WTC11 (cell line): ENCODE data around the gene DNAJC7. TPM values are rescaled to one million over a fixed set of nuclear protein-coding genes. Genes with fewer than 3 reads are reported as not detected.

Experiments
- ATAC-seq: fragments of 200-7000 bp; cut with Tn5 transposase; 2 replicates; pipeline ENCODE4 v1.10.0; 2021; ENCODE audit warnings: mild to moderate bottlenecking, moderate library complexity
- CTCF ChIA-PET: fragments of 300-600 bp; sonication (Branson Sonifier 250); formaldehyde crosslinking; loops from one replicate; lab custom pipeline; 2021; ENCODE audit warnings: antibody characterized with exemption; lab: Charles Lee
- POLR2A ChIA-PET: fragments of 350-600 bp; sonication (Branson Sonifier 250); formaldehyde crosslinking; loops from one replicate; lab custom pipeline; 2021; ENCODE audit warnings: antibody characterized with exemption; lab: Charles Lee
- DNase-seq: peaks from one replicate; pipeline ENCODE4 v3.0.0; 2021; ENCODE audit warnings: low spot score
- H3K27ac Mint-ChIP-seq: 2 replicates; pipeline ENCODE4 v1.8.0; 2021; ENCODE audit warnings: mixed read lengths
- H3K27me3 Mint-ChIP-seq: 2 replicates; pipeline ENCODE4 v1.8.0; 2021; ENCODE audit warnings: low read depth, mild to moderate bottlenecking, moderate library complexity, mixed read lengths
- H3K36me3 Mint-ChIP-seq: 2 replicates; pipeline ENCODE4 v1.8.0; 2021; ENCODE audit warnings: mixed read lengths
- H3K4me1 Mint-ChIP-seq: 2 replicates; pipeline ENCODE4 v1.8.0; 2022; ENCODE audit warnings: mixed read lengths
- H3K4me3 Mint-ChIP-seq: 2 replicates; pipeline ENCODE4 v1.8.0; 2021; ENCODE audit warnings: mild to moderate bottlenecking, moderate library complexity, mixed read lengths
- H3K9me3 Mint-ChIP-seq: 2 replicates; pipeline ENCODE4 v1.8.0; 2021; ENCODE audit warnings: mixed read lengths
- CREM ChIP-seq: sonication (generic); formaldehyde crosslinking; IDR thresholded peaks from 2 replicates; pipeline ENCODE4 v1.8.1; 2022; ENCODE audit warnings: mild to moderate bottlenecking, missing genetic modification reagents, moderate library complexity
- ELF4 ChIP-seq: sonication (generic); formaldehyde crosslinking; IDR thresholded peaks from 2 replicates; pipeline ENCODE4 v1.8.1; 2022; ENCODE audit warnings: low read depth, mild to moderate bottlenecking, moderate library complexity, missing genetic modification reagents
- HMGA2 ChIP-seq: fragments of 250-450 bp; sonication (Bioruptor Pico); IDR thresholded peaks from 2 replicates; pipeline ENCODE4 v1.4.0; 2021; ENCODE audit warnings: mild to moderate bottlenecking, moderate library complexity
- KAT7 ChIP-seq: sonication (generic); formaldehyde crosslinking; IDR thresholded peaks from 2 replicates; pipeline ENCODE4 v1.8.1; 2023; ENCODE audit warnings: missing genetic modification reagents, mild to moderate bottlenecking, borderline replicate concordance
- MYBL2 ChIP-seq: sonication (generic); formaldehyde crosslinking; IDR thresholded peaks from 2 replicates; pipeline ENCODE4 v1.8.1; 2023; ENCODE audit warnings: mild to moderate bottlenecking, moderate library complexity, missing genetic modification reagents
- NFATC4 ChIP-seq: fragments of 250-450 bp; sonication (Bioruptor Pico); IDR thresholded peaks from 2 replicates; pipeline ENCODE4 v1.9.0; 2021; ENCODE audit warnings: mild to moderate bottlenecking
- NR2C2 ChIP-seq: sonication (generic); formaldehyde crosslinking; IDR thresholded peaks from 2 replicates; pipeline ENCODE4 v1.8.0; 2022; ENCODE audit warnings: mild to moderate bottlenecking, missing genetic modification reagents
- NR3C1 ChIP-seq: sonication (generic); formaldehyde crosslinking; conservative IDR thresholded peaks from 2 replicates; pipeline ENCODE4 v1.8.1; 2023; ENCODE audit warnings: low read depth, mild to moderate bottlenecking, missing genetic modification reagents
- total RNA-seq: library from RNA; stranded (reverse); gene quantifications from 3 replicates; pipeline ENCODE4 v1.2.3, GENCODE V29; 2021
- TF ChIP-seq, protein P1 (sequence below): sonication (generic); formaldehyde crosslinking; IDR thresholded peaks from 2 replicates; pipeline ENCODE4 v1.8.1; 2022; ENCODE audit warnings: low read depth, missing genetic modification reagents, borderline replicate concordance
- TF ChIP-seq, protein P2 (sequence below): fragments of 250-450 bp; sonication (Bioruptor Pico); IDR thresholded peaks from 2 replicates; pipeline ENCODE4 v1.9.0; 2021; ENCODE audit warnings: mild to moderate bottlenecking, borderline replicate concordance
- TF ChIP-seq, protein P3 (sequence below): sonication (generic); formaldehyde crosslinking; IDR thresholded peaks from 2 replicates; pipeline ENCODE4 v1.8.0; 2022; ENCODE audit warnings: mild to moderate bottlenecking, missing genetic modification reagents
- TF ChIP-seq, protein P4 (sequence below): sonication (generic); formaldehyde crosslinking; IDR thresholded peaks from 2 replicates; pipeline ENCODE4 v1.8.0; 2022; ENCODE audit warnings: missing genetic modification reagents
- TF ChIP-seq, protein P5 (sequence below): fragments of 250-450 bp; sonication (Bioruptor Pico); IDR thresholded peaks from 2 replicates; pipeline ENCODE4 v1.9.0; 2021; ENCODE audit warnings: moderate library complexity, mild to moderate bottlenecking, inconsistent platforms, borderline replicate concordance

DNAJC7 gene
- total RNA-seq, 1 experiment from 2014 or later = 140 TPM

DNA sequence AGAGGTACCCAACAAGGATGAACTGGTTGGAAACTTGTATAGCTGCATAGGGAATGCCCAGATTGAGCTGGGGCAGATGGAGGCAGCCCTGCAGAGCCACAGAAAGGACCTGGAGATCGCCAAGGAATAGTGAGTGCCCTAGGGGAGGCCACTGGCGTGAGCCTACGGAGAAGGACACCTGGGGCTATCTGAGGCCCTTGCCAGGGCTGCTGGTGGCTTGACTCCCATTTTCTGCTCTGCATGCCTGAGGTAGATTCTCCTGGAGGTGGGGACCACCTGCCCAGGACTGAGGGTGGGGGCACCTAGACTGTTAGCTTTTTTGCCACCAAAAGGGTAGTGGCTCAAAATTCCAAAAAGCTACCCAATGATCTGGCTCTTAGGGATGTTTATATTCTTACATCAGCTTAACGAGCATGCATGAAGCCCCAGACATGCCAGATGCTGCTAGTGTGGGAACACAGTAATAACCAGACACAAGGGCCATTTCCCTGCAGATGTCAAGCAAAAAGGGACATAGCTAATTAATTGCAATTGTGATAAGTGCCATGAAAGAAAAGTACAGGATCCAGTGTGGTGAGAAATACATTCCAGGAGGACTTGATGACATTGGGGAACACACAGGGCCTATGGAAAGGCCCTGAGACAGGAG, 78.1 kb downstream of the DNAJC7 start:
- no peaks in the 10 kb centered on the region for H3K27me3 Mint-ChIP-seq
- ATAC-seq (no peak), DNase-seq (no peak)
- H3K27ac Mint-ChIP-seq = no peak overlapping the region
- POLR2A ChIA-PET = no interaction called here
- H3K4me3 Mint-ChIP-seq = no peak overlapping the region
- CTCF ChIA-PET = interaction anchor here (0.7 to 1.1 kb wide), 2 partner anchors 9 to 20 kb away, joined by 3 read pairs; partner anchors contain the start of gene ODAD4
- no peaks in the 10 kb centered on the region for H3K9me3 Mint-ChIP-seq
- H3K36me3 Mint-ChIP-seq = no peaks in the 10 kb centered on the region
- TF ChIP-seq, protein P1, sequence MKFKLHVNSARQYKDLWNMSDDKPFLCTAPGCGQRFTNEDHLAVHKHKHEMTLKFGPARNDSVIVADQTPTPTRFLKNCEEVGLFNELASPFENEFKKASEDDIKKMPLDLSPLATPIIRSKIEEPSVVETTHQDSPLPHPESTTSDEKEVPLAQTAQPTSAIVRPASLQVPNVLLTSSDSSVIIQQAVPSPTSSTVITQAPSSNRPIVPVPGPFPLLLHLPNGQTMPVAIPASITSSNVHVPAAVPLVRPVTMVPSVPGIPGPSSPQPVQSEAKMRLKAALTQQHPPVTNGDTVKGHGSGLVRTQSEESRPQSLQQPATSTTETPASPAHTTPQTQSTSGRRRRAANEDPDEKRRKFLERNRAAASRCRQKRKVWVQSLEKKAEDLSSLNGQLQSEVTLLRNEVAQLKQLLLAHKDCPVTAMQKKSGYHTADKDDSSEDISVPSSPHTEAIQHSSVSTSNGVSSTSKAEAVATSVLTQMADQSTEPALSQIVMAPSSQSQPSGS (CRISPR knock-in tag) = no peak
- TF ChIP-seq, protein P2, sequence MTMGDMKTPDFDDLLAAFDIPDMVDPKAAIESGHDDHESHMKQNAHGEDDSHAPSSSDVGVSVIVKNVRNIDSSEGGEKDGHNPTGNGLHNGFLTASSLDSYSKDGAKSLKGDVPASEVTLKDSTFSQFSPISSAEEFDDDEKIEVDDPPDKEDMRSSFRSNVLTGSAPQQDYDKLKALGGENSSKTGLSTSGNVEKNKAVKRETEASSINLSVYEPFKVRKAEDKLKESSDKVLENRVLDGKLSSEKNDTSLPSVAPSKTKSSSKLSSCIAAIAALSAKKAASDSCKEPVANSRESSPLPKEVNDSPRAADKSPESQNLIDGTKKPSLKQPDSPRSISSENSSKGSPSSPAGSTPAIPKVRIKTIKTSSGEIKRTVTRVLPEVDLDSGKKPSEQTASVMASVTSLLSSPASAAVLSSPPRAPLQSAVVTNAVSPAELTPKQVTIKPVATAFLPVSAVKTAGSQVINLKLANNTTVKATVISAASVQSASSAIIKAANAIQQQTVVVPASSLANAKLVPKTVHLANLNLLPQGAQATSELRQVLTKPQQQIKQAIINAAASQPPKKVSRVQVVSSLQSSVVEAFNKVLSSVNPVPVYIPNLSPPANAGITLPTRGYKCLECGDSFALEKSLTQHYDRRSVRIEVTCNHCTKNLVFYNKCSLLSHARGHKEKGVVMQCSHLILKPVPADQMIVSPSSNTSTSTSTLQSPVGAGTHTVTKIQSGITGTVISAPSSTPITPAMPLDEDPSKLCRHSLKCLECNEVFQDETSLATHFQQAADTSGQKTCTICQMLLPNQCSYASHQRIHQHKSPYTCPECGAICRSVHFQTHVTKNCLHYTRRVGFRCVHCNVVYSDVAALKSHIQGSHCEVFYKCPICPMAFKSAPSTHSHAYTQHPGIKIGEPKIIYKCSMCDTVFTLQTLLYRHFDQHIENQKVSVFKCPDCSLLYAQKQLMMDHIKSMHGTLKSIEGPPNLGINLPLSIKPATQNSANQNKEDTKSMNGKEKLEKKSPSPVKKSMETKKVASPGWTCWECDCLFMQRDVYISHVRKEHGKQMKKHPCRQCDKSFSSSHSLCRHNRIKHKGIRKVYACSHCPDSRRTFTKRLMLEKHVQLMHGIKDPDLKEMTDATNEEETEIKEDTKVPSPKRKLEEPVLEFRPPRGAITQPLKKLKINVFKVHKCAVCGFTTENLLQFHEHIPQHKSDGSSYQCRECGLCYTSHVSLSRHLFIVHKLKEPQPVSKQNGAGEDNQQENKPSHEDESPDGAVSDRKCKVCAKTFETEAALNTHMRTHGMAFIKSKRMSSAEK = no peak
- TF ChIP-seq, protein P3, sequence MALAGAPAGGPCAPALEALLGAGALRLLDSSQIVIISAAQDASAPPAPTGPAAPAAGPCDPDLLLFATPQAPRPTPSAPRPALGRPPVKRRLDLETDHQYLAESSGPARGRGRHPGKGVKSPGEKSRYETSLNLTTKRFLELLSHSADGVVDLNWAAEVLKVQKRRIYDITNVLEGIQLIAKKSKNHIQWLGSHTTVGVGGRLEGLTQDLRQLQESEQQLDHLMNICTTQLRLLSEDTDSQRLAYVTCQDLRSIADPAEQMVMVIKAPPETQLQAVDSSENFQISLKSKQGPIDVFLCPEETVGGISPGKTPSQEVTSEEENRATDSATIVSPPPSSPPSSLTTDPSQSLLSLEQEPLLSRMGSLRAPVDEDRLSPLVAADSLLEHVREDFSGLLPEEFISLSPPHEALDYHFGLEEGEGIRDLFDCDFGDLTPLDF = no peak
- TF ChIP-seq CREM (CRISPR knock-in tag) = no peak
- no peak for TF ChIP-seq KAT7
- TF ChIP-seq, protein P4, sequence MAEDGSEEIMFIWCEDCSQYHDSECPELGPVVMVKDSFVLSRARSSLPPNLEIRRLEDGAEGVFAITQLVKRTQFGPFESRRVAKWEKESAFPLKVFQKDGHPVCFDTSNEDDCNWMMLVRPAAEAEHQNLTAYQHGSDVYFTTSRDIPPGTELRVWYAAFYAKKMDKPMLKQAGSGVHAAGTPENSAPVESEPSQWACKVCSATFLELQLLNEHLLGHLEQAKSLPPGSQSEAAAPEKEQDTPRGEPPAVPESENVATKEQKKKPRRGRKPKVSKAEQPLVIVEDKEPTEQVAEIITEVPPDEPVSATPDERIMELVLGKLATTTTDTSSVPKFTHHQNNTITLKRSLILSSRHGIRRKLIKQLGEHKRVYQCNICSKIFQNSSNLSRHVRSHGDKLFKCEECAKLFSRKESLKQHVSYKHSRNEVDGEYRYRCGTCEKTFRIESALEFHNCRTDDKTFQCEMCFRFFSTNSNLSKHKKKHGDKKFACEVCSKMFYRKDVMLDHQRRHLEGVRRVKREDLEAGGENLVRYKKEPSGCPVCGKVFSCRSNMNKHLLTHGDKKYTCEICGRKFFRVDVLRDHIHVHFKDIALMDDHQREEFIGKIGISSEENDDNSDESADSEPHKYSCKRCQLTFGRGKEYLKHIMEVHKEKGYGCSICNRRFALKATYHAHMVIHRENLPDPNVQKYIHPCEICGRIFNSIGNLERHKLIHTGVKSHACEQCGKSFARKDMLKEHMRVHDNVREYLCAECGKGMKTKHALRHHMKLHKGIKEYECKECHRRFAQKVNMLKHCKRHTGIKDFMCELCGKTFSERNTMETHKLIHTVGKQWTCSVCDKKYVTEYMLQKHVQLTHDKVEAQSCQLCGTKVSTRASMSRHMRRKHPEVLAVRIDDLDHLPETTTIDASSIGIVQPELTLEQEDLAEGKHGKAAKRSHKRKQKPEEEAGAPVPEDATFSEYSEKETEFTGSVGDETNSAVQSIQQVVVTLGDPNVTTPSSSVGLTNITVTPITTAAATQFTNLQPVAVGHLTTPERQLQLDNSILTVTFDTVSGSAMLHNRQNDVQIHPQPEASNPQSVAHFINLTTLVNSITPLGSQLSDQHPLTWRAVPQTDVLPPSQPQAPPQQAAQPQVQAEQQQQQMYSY (CRISPR knock-in tag) = no peak
- TF ChIP-seq ELF4 (CRISPR knock-in tag) = no peak
- no peak for TF ChIP-seq NR3C1 (CRISPR knock-in tag)
- TF ChIP-seq NFATC4 (CRISPR knock-in tag) = no peak
- no peak for TF ChIP-seq MYBL2 (CRISPR knock-in tag)
- TF ChIP-seq HMGA2 (CRISPR knock-in tag) = no peak
- TF ChIP-seq, protein P5, sequence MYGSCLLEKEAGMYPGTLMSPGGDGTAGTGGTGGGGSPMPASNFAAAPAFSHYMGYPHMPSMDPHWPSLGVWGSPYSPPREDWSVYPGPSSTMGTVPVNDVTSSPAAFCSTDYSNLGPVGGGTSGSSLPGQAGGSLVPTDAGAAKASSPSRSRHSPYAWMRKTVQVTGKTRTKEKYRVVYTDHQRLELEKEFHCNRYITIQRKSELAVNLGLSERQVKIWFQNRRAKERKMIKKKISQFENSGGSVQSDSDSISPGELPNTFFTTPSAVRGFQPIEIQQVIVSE = no peak
- TF ChIP-seq NR2C2 (CRISPR knock-in tag) = no peak
- H3K4me1 Mint-ChIP-seq = no peaks in the 10 kb centered on the region
